GM18909 (cell line): ENCODE results near the gene PET100.

Experiments
- ATAC-seq: cut with Tn5 transposase; IDR thresholded peaks from one replicate; pipeline ENCODE4 v1.9.1; 2021; ENCODE audit warnings: mild to moderate bottlenecking; ENCODE audit not compliant: unreplicated experiment, poor library complexity

Gene PET100, protein sequence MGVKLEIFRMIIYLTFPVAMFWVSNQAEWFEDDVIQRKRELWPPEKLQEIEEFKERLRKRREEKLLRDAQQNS

DNA sequence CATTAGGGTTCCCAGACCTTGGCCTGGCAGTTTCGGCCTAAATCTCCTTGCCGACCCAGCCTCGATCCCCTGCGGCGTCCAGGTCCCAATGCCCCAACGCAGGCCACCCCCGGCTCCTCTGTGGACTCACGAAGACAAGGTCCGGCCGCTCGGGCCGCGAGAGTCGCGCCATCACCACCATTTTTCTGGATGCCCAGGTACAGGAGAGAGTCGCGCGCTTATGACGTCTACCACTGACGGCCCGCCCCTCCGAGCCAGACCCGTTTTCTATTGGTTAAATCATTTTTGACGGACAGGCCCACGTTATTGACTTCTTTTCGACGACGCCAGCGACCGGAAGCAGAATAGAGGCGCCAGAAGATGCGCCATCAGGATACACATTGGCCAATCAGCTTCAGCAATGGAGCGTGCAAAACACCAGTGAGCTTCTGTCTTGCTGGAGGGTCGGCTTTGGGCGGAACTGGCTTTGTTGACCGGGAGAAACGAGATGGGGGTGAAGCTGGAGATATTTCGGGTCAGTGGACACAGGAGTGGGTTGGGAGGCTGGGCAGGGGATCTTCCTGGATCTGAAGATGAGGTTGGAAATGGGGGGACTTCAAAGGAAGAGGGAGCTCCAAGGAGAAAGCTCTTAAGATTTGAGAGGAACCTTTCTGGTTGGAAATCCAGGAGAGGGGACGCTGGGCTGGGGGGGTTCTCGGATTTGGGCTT is at the start of gene PET100, which contains the start of gene XAB2:
TSS of gene PET100 (plus strand) at position 447 of the 708 bp plus-strand sequence. CDS start at position 488, 41 bp downstream.
TSS of gene XAB2 (minus strand) at position 199 of the 708 bp plus-strand sequence. CDS start at position 181, 18 bp downstream.
- ATAC-seq = peak; percentile 94

GRCh38 chr19:7582446-7582845 is 47.1 kb upstream of the PET100 start:
- no peak for ATAC-seq

- no peak for ATAC-seq
Measured at GRCh38 chr19:7589822-7590221, 39.8 kb upstream of the PET100 start.

DNA sequence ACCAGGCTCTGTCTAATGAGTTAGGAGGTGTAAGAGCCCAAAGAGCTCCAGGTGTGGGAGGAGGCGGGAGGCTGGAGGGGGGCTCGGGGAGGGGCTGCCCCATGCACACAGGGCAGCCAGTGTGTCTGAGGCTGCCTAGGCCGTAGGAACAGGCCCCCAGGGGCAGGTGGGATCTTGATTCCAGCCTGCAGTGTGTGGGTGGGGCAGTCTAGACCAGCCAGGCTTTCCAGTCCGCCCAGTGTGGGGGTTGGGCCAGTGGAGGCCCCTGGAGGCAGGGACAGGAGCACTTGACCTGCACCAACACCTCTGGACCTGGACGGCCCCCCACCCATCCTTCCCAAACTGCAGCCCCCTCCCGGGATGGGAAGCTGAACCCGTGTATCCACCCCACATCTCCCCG is 39.3 kb upstream of the PET100 start:
- ATAC-seq = no peak

DNA sequence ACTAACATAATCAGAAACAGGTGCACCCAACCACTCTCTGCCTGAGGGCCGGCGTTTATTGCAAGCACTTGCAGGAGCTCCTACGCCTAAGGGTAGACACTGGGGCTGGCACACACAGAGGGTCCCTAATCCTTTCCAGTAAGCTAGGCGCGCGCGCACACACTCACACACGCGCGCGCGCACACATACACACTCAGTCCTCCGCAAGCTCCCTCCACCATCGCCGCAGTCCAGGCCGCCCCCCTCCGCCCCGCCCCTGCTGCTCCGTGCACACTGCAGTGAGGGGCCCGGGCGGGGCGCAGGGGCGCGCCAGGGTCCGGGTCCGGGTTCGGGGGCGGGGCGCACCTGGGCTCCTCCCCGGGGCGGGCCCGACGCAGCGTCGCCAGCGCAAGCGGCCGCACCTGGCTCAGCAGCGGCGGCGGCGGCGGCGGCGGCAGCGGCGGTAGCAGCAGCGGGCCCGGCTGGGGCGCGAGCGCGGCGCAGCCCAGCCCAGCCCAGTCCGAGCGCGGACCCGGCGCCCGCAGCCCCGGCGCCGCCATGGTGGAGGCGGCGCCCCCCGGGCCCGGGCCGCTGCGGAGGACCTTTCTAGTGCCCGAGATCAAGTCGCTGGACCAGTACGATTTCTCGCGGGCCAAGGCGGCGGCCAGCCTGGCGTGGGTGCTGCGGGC is 34.0 kb upstream of the PET100 start, which contains the start of gene CAMSAP3:
TSS of gene CAMSAP3 (plus strand) at position 398 of the 668 bp plus-strand sequence. CDS start at position 538, 140 bp downstream.
- peak; percentile 43 for ATAC-seq

GRCh38 chr19:7596211-7596937 is 33.2 kb upstream of the PET100 start:
- no peak for ATAC-seq

DNA sequence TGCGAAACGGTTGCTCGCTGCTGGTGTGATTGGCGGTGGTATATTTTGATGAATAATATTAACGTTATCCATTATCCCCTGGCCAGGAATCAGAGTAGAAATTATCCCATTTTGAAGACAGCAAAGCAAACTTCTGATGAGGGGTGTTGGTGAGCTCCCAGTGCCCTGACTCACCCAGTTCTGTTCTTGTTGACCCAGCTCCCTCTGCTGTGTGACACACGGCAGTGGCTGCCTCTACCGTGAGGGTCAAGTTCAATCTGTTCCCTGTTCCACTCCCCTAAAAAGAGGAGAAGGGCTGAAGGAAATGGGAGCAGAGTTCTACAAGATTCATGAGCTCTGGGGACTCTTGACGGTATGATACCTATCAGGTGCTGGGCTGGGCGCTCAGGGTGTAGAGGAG is 31.9 kb upstream of the PET100 start:
- ATAC-seq = no peak

- ATAC-seq = no peak
Measured at GRCh38 chr19:7598180-7598579, 31.4 kb upstream of the PET100 start.

- ATAC-seq = no peak
Measured at GRCh38 chr19:7600721-7601120, 28.9 kb upstream of the PET100 start.

DNA sequence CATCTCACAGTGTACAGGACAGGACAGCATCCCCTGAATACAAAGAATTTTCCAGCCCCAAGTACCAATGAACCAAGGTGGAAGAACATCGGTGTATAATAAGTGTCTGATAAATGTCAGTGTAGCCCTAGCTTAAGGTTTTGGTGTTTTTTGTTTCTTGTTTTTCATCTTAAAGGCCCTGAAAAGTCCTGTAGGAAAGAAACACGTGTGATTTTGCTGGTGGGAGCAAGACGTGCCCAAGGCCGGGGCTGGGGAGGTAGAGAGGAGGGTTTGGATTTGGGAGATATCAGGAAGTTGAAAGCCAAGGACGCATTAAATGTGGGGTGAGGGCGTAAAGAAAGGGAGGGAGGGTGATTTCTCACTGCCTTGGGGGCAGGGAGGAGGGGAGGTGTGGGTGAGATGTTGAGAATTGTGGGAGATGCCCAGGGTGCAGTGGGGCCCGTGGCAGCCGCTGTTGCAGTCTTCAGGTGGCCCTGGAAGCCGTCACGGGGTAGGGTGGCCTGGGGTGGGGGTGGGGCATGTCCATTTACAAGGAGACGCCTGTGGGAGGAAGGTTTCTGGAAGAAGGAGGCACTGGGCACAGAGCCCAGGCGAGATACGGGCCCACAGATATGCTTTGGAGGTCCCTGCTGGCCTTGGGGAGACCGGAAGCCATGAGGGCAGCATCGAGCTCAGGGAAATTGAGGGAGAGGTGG is 27.2 kb upstream of the PET100 start:
- no peak for ATAC-seq

DNA sequence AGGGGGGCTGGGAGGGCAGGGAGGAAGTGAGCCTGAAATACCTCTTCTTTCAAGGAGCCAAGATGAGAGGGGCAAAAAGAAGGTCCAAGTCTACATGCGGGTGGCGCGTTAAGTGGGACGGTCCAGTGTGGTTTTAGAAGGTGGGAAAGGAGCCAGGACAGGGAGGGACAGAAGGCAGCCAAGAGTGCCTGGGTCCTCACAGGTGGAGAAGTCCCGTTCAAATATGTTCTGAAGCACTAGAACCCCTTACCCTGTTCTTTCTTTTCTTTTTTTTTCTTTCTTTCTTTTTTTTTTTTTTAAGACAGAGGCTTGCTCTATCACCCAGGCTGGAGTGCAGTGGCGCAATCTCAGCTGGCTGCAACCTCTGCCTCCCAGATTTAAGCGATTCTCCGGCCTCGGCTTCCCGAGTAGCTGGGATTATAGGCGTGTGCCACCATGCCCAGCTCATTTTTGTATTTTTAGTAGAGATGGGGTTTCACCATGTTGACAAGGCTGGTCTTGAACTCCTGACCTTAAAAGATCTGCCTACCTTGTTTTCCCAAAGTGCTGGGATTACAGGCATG is 26.6 kb upstream of the PET100 start:
- ATAC-seq = no peak

GRCh38 chr19:7603919-7604318 is 25.7 kb upstream of the PET100 start:
- ATAC-seq = no peak

DNA sequence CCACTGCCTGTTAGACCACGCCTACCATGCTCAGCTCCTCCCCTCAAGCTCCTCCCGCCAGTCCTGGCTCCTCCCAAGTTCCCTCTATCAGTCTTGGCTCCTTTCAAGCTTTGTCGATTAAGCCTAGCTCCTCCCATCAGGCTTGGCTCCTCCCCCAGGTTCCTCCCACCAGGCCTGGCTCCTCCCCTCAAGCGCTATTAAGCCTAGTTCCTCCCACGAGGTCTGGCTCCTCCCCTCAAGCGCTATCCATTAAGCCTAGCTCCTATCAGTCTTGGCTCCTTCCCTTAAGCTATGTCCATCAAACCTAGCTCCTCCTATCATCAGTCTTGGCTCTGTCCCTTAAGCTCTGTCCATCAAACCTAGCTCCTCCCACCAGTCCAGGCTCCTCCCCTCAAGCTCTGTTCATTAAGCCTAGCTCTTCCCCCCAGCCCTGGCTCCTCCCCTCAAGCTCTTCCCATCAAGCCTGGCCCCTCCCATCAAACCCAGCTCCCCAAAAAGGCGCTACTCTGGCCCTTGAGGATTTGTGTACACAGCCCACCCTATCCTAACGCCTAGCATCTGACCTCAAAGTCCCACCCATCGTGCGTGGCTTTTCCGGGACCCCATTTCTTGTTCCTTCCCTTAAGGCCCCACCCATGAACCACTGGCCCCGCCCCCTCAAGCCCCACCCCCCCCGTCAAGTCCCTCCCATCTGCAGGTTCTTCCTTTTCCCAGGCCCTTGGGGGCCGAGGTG is 23.9 kb upstream of the PET100 start:
- ATAC-seq = no peak

- no peak for ATAC-seq
Measured at GRCh38 chr19:7606289-7606688, 23.3 kb upstream of the PET100 start.

GRCh38 chr19:7607212-7607873 is 22.2 kb upstream of the PET100 start:
- ATAC-seq = no peak

DNA sequence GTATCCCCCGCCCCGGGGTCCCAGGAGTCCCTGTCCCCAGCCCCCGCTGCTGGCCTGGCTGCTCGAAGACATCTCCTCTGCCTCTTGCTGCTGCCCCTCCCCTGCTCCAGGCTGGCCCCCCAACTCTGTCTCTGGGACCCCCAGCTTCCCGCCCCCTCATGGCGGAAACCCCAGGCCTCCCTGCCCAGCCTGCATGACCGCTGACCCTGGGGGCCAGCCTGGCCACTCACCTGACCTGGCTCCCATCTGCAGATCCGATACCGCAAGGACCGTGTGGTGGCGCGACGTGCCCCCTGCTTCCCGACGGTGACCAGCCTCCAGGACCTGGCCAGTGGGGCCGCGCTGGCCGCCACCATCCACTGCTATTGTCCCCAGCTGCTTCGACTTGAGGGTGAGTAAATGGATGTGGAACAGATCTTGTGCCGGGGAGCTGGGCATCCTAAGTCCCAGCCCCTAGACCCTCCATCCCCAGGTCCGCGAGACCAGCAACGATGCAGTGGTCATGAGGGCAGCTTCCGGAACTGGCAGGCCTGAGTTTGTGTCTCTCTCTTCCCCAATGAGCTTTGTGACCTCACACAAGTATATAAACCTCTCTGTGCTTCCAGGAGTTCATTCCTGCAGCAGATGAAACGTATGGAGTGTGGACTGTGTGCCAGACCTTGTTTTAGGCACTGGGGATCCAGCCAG is 21.6 kb upstream of the PET100 start:
- ATAC-seq = no peak

GRCh38 chr19:7610491-7611240 is 18.9 kb upstream of the PET100 start:
- no peak for ATAC-seq
